NCI-H510A (cell line): ENCODE measurements around the gene GRIK1.

Source experiments
- DNase-seq: peaks from one replicate; lab custom pipeline; 2025; lab: John Stamatoyannopoulos, UW

The GRIK1 gene

DNA sequence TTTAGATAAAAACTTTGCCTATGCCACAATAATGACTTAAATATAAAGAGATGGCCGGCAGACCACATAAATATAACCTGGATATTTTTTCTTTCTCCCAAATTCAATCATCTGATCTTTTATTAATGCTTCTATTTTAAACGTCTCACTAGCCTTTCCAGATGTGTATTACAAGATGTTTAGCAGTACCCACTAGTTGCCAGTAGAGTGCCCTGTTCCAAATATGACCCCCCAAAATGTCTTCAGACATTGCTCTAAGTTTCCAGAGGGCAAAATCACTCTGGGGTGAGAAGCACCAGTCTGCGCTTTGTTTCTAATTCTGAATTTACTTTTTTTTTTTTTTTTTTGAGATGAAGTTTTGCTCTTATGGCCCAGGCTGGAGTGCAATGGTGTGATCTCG is 268.1 kb downstream of the GRIK1 start:
- DNase-seq: no peak

DNA sequence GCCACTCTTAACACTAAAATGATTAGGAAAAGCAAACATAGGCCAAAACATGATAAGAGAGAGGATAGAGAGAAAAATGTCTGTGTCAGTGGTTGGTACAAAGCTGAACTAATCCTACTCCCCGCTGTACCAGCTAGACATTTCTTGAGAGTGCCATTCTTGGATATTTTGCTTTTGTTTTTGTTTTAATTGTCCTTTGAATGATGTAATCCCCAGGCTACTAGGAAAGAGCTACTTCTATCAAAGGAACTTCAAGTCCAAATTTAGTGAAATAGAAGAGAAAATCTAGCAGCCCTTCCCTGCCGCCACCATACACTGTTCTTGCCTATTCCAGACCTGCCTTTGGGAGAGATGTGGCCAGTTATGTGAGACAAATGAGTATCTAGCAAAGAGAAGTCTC is 269.6 kb downstream of the GRIK1 start:
- no peak for DNase-seq

DNA sequence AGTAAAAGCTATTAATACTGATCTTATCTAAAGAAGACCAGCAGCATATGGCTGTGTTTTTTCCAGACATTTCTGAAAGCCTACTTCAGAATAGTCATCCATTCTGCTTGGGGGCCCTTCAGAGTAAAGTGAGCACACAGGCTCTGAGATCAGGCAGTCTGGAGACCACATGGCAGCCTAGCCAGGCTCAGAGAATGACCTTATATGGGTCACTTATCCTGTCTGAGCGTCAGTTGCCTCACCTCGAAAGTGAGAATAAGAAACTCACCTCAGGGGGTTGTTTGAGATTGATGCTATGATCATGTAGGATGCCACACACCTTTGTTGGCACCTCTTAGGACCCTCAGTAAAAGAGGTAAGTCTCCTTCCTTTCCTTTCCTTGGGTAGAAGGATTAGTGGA is 270.4 kb downstream of the GRIK1 start:
- DNase-seq: no peak

- no peak for DNase-seq
These were observed 272.1 kb downstream of the GRIK1 start for GRCh38 chr21:29667651-29668050.

DNA sequence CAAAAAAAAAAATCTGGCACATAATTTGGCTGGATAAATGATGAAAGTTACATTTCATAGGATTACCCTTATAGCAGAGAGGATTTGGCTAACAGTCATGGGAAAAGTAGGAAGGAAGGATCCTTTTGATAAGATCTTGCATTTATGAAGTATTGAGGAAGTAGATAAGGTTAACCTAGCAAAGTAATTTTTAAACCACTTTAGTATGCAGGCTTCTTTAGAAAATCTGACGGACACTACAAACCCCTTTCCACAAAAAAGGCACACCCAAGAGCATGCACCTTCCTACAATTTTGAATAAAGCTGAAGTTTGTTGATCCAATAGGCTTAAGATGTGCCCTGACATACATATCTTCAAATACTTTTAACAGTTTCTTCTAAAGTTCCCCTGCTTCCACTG is 275.2 kb downstream of the GRIK1 start:
- no peak for DNase-seq

DNA sequence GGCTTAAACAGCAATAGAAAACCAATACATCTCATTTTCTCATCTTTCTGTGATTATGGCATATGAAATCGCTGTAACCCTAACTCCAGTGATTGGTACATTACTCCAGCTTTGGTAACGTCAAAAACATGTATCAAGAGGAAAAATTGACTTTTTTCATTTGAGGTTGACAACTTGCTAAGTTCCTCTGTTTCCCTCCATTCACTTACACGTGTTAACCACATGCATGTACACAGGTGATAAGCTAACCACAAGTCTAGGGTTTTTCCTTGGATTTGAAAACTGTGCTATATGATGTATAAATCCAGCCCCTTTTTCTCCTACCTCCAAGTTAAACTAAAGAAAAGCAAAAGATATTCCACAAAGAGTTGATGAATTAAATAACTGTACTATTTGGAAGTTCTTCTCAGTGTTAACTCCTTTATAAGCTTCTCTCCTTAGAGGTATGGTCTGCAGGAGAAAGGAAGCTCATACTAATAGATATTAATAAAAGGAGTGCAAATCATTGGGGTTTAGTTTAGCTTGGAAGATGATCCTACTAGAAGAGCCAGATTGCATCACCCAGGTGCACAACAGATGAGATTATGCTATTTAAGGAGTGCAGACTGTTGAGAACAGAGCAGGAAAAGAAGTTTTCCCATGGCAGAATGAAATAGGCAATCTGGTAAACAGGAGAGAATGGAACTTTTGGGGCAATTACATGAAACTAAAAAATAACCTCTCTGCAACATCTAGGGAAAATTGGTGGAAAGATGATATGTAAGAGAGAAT is 277.9 kb downstream of the GRIK1 start:
- no peak for DNase-seq

DNA sequence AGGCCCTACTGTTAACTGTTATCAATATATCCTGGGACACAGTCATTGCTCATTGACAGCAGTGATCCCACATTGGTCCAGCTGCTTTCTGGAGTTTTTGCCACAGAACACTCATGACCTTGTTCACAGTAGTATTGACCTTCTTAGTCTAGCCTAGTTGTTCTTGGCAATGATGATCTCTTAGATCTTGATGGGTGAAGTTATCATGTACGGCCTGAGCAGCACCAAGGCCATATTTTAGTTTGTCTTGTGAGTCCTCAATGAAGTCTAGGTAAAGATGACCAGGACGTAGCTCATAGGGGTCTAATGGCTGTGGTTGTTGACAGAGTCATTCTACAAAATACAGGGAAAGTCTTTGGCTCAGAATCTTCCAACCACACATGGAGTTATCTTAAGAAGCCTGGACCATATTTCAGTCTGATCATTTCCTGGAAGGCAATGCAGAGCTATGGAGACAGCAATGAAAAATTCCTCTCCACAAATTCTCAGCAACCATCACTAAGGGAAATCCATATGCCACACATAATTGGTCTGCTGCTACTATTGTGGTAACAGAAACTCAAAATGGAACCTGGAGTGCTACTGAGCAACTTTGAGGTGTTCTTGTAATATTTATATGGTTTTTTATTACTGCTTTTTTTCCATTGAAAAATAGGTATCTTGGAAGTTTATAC is 279.6 kb downstream of the GRIK1 start:
- DNase-seq: no peak

GRCh38 chr21:29658934-29659203 is 280.9 kb downstream of the GRIK1 start:
- DNase-seq: no peak

DNA sequence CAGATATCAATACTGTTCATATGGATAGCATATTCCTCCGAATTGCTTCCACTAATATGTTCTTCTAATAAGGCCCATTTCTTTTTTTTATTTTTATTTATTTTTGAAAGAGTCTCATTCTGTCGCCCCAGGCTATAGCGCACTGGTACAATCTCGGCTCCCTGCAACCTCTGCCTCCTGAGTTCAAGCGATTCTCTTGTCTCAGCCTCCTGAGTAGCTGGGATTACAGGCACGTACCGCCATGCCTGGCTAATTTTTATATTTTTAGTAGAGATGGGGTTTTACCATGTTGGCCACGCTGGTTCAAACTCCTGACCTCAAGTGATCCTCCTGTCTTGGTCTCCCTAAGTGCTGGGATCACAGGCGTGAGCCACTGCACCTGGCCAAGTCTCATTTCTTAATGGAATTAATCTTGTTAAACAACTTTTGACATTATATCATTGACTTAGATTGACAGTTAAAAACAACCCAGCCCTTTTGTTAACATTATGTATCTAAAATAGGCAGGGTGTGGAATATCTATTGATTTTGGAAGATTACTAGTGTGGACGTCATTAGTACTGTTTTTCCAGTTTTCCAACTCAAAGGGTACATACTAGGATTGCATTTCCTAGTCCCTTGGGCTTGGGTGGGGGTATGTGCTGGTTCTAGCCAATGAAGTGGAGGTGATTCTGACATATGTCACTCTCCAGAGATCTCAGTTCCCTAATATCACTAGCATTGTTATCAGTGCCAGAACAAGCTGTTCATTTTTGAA is 281.4 kb downstream of the GRIK1 start:
- no peak for DNase-seq

DNA sequence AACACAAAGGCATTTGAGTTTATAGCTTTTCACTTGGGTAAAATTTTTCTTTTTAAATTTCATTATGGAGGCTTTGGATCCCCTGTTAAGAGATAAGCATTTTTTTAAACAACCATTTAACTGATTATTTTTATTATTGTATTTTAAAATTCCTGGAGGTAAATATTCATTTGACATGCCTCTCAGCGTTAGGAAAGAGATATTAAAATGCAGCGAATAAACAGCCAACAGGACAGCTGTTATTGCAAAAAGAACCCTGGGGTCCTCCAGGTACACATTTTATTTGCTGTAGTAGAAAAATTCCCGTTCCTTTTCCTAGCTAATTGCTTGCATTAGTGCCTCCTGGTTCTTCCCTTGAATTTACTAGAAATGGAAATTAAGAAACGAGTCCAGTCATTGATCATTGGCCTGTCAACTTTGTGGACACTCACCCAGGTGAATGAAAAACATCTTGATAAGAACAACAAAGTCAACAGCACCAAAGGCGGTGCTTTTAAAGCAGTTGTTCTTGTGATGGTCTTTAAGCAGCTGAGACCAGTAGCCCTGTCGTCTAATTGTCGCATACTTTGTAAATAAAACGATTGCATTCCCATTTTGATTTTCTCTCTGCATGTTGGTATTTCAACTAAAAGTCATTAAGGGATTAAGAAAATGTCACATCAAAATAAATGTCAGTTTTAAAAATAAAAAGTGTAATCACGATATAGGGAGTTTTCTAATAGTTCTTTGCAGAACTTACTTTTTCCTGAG is 282.4 kb downstream of the GRIK1 start:
- DNase-seq: no peak

GRCh38 chr21:29656504-29657239 is 283.1 kb downstream of the GRIK1 start:
- no peak for DNase-seq

GRCh38 chr21:29655577-29655976 is 284.2 kb downstream of the GRIK1 start:
- DNase-seq: no peak

- no peak for DNase-seq
These were observed 284.9 kb downstream of the GRIK1 start for GRCh38 chr21:29654855-29655254.

GRCh38 chr21:29654203-29654602 is 285.6 kb downstream of the GRIK1 start:
- no peak for DNase-seq

DNA sequence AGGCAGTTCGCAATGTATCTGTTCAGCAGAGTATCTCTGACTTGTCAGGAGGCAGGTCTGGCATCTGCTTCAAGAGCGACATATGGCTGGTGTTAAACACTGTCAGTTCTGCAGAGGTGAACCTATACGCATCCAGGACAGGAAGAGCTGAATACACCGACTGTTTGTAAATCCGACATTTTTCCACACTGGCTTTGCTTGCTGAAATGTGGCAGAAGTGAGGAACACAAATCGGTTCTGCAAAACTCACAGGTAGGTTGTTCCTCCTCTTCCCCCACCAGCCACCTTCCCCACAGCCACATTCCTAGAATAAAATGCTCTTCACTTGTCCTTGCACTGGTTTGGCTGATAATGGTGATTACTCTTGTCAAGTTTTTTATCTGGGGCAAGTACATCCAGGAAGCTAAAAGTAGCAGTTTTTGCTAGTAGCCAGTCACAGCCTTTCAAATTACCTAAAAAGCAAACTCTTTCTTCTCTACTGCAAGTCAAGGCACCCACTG is 289.2 kb downstream of the GRIK1 start:
- no peak for DNase-seq

DNA sequence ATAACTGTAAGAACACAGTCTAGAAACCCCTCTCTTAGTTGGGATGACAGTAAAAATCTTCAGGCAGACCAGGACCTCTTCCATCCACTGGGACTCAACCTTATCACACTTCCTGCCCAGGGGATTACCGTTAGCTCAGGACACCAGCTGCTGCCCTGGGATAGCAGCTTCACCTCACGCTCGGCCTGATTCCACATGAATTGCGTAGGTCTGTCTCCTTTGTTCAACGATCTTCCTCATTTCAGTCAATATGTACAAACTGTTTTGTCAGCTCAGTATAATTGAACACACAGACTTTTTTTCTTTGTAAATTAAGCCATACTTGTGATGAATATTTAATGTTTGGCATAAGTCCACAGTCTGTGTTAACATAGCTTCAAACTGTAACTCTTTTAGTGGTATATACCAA is 290.4 kb downstream of the GRIK1 start:
- no peak for DNase-seq

GRCh38 chr21:29648710-29649240 is 291.0 kb downstream of the GRIK1 start:
- no peak for DNase-seq

- DNase-seq: no peak
These were observed 292.4 kb downstream of the GRIK1 start for GRCh38 chr21:29647353-29647781.

DNA sequence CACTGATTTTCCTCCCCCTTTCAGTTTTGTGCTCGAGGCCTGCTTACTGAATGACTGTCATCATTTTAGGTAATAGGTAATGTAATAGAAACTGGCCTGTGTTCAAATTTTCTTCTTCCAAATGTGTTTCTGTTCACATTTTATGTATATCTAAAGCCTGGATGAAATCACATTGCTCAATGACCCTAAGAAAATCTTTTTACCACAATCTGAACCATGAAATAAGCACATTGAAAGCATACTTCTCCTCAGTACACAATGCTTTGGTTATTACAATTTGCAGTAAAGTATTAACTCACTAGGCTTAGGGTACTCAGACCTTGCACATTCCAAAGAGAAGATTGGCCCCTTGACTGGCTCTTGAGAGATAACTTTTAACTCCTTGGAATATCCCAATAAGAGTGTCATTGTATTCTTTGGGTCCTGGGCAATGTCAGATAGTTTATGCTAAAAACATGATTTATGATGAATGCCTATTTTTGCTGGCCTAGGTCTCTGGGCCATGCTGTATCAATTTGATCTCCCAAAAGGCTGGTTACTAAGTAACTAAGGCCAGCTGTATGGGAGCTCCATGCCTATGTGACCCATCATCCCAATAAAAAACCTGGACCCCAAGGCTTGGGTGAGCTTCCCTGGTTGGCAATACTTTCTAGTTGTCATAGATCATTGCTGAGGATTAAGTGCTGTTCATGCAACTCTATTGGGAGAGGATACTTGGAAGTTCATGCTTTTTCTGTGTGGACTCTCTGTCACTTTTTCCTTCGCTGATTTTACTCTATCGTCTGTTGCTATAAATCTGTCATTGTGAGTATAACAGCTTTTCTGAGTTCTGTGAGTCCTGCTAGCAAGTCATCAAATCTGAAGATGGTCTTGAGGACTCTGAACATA is 293.9 kb downstream of the GRIK1 start:
- DNase-seq: no peak

GRCh38 chr21:29643289-29643688 is 296.5 kb downstream of the GRIK1 start:
- no peak for DNase-seq
